GM19328 (cell line): ENCODE results near the gene NXPE4.
"Not testable (repeated sequence)": the region's sequence is repeated elsewhere in the genome, so short reads cannot be mapped to it uniquely, and the experiment has no call there.

ENCODE experiments used
- ATAC-seq: cut with Tn5 transposase; IDR thresholded peaks from one replicate; pipeline ENCODE4 v1.9.1; 2021; ENCODE audit warnings: mild to moderate bottlenecking, moderate library complexity; ENCODE audit not compliant: unreplicated experiment

Gene NXPE4

DNA sequence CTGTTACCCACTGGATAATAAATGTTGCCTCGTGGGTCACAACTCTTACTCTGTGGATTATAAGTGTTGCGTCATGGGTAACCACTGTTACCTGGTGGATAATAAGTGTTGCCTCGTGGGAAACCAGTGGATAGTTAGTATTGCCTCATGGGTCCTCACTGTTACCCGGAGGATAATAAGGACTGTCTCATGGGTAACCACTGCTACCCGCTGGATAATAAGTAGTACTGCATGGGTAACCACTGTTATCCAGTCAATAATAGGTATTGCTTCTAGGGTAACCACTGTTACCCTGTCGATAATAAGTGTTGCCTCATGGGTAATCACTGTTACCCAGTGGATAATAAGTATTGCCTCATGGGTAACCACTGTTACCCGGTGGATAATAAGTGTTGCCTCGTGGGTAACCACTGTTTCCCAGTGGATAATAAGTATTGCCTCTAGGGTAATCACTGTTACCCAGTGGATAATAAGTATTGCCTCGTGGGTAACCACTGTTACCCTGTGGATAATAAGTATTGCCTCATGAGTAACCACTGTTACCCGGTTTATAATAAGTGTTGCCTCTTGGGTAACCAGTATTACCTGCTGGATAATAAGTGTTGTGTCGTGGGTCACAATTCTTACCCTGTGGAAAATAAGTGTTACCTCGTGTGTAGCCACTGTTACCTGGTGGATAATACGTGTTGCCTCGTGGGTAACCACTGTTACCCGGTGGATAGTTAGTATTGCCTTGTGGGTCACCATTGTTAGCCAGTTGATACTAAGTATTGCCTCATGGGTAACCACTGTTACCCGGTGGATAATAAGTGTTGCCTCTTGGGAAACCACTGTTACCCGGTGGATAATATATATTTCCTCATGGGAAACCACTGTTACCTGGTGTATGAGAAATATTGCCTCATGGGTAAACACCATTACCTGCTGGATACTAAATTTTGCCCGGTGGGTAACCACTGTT is 15.7 kb upstream of the NXPE4 start:
- ATAC-seq = no peak

- ATAC-seq = no peak
These were observed 15.0 kb upstream of the NXPE4 start for GRCh38 chr11:114610550-114610949.

- ATAC-seq = no peak
These were observed 13.8 kb upstream of the NXPE4 start for GRCh38 chr11:114609429-114609828.

GRCh38 chr11:114608605-114609004 is 13.0 kb upstream of the NXPE4 start:
- ATAC-seq = not testable (repeated sequence)

GRCh38 chr11:114607753-114608459 is 12.3 kb upstream of the NXPE4 start:
- no peak for ATAC-seq

GRCh38 chr11:114606802-114607075 is 11.2 kb upstream of the NXPE4 start:
- ATAC-seq = not testable (repeated sequence)

GRCh38 chr11:114606003-114606801 is 10.6 kb upstream of the NXPE4 start:
- ATAC-seq = no peak

- no peak for ATAC-seq
These were observed 9.8 kb upstream of the NXPE4 start for GRCh38 chr11:114605370-114605769.

- ATAC-seq = no peak
These were observed 9.3 kb upstream of the NXPE4 start for GRCh38 chr11:114604886-114605285.

DNA sequence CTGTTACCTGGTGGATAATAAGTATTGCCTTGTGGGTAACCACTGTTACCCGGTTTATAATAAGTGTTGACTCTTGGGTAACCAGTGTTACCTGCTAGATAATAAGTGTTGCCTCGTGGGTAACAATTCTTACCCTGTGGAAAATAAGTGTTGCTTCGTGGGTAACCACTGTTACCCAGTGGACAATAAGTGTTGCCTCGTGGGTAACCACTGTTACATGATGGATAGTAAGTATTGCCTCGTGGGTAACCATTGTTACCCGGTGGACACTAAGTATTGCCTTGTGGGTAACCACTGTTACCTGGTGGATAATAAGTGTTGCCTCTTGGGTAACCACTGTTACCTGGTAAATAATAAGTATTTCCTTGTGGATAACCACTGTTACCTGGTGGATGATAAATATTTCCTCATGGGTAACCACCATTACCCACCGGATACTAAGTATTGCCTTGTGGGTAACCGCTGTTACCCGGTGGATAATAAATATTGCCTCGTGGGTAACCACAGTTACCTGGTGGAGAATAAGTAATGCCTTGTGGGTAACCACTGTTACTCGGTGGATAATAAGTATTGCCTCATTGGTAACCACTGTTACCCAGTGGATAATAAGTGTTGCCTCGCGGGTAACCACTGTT is 8.7 kb upstream of the NXPE4 start:
- ATAC-seq = no peak

- ATAC-seq = not testable (repeated sequence)
These were observed 7.6 kb upstream of the NXPE4 start for GRCh38 chr11:114603151-114603550.

GRCh38 chr11:114598461-114598860 is 2.9 kb upstream of the NXPE4 start:
- ATAC-seq = no peak

GRCh38 chr11:114596175-114596919 is 761 bp upstream of the NXPE4 start:
- no peak for ATAC-seq

- no peak for ATAC-seq
These were observed 883 bp downstream of the NXPE4 start for GRCh38 chr11:114594703-114595102.

- ATAC-seq = no peak
These were observed 8.1 kb downstream of the NXPE4 start for GRCh38 chr11:114587398-114587953.

DNA sequence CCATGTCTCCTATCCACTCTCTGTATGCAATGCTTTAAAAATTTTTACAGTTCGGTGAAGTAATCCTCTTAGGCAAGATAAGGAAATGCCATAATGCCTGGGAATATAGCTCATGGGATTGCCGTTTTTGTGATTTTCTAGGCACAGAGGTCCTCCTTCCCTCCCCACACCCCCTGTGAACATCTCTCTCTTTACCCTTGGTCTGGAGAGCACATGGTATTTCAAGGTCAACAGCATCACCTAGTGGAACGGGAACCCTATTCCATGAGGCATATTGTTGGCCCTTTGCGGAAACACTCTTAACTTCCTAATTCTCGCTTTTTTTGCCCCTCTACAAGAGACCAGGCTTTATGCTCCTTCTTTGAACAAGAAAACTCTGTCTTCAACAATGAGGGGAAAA is 8.8 kb downstream of the NXPE4 start:
- no peak for ATAC-seq

DNA sequence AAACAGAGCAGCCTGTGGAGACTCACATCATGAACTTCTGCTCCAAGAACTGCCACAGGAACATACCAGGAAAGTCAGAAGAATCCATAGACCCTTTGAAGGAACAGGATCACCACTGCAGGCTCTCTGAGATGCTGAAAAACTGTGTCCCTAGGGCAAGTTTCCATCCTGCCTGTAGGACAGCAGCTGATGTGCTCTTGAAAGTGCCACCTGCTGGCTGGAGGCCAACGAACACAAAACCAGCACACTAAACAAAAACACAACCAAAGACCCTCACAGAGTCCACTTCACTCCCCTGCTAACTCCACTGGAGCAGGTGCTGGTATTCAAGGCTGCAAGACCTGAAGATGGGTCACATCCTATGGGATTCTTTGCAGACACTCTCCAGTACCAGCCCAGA is 23.9 kb downstream of the NXPE4 start:
- ATAC-seq = no peak

DNA sequence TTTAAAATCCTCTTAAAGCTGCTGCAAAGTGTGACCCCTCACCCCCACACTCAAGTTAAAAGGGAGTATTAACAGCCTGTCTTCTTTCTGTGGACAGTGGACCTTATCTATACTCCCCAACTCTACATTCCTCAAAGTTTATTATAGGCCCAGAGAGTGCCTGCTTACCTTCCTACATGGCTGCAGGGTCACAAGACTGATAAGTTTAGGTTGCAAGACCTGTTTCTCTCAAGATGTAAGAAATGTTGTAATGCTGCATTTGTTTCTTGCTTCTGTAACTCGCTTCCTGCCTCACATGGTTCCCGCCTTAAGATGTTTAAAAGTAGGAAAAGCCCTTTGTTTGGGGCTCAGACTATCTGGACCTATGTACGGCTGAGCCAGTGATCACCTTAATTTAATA is 25.8 kb downstream of the NXPE4 start:
- ATAC-seq = no peak

DNA sequence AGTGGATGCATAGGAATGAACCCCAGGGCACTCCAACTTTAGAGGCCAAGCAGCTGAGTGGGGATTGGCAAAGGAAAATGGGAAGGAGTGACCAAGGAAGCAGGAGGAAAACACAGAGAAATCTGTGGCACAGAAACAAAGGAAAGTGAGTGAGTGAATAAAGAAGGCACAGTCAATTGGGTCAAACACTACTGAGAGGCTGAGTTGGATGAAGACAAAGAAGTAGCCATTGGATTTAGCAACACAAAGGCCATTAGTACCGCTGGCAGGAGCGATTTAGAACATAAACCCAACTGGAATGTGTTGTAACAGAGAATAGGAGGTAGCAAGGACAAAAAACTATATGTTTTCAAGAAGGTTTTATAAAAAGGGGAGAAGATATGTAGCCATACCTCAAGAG is 29.3 kb downstream of the NXPE4 start:
- ATAC-seq = no peak

DNA sequence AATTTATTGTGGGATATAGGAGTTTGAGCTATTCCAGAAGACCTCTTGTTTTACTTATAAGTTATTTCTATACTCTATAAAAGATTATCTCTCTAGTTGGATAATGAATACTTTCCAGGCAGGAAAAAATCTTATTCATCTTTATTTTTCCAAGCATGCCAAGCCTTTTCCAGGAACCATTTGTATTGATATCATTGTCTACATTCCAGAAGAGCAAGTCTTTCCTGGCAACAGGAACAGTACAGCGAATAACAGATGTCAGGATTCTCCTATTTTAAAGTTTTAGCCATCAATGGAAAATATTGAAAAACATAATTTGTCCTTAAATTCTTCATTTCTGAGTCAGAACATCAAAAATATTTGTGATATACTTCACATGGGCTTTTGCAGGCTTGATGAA is 30.8 kb downstream of the NXPE4 start:
- ATAC-seq = no peak
